HepG2 (cell line): ENCODE measurements around the gene ERBB4. TPM values are rescaled to one million over a fixed set of nuclear protein-coding genes. Genes with fewer than 3 reads are reported as not detected.

Experiments used
- ATAC-seq: fragments of 200-7000 bp; cut with Tn5 transposase; 3 replicates; pipeline ENCODE4 v1.9.1; 2020; ENCODE audit warnings: mild to moderate bottlenecking, moderate library complexity
- BruUV-seq: library from RNA; stranded (reverse); fragments of 400-500 nt; replicated peaks from 2 replicates; lab custom pipeline; 2021; lab: Mats Ljungman, UMichigan
- CTCF ChIA-PET: fragments of 300-600 bp; formaldehyde crosslinking; extraction: SDS; loops from one replicate; lab custom pipeline; 2021; ENCODE audit warnings: low total read pairs, inconsistent platforms, low intra/inter-chr PET ratio; lab: Yijun Ruan, JAX
- POLR2A ChIA-PET: fragments of 350-600 bp; sonication (Branson Sonifier 250); formaldehyde crosslinking; loops from one replicate; lab custom pipeline; 2020; ENCODE audit warnings: antibody characterized with exemption, inconsistent platforms; lab: Yijun Ruan, JAX
- DNase-seq: peaks from one replicate; pipeline ENCODE4 v3.0.0-alpha.2; 2015; ENCODE audit warnings: low spot score
- FAIRE-seq: peaks from 3 replicates; lab custom pipeline; 2011; peaks lifted over from hg19 to GRCh38; lab: Jason Lieb, UNC
- H2AFZ ChIP-seq: one replicate; pipeline ENCODE4 v1.6.1; 2011; ENCODE audit warnings: low read length, inconsistent platforms
- H3K27ac ChIP-seq: fragments of 300-600 bp; 3 replicates; pipeline ENCODE4 v1.8.0; 2011; ENCODE audit warnings: mixed run types, mild to moderate bottlenecking, mixed read lengths, low read length, inconsistent platforms; ENCODE audit not compliant: insufficient read depth; ENCODE audit errors: extremely low read length
- H3K27me3 ChIP-seq, 2 experiments: fragments of 200-600 bp in 1 of 2; 2 replicates in 1 of 2; 3 replicates in 1 of 2; pipeline versions ENCODE4 v1.6.0 to v1.8.0; 2011; ENCODE audit warnings: low read length in 2 of 2, mild to moderate bottlenecking in 2 of 2, moderate library complexity in 2 of 2, inconsistent platforms in 1 of 2; ENCODE audit not compliant: insufficient read depth in 2 of 2, control insufficient read depth in 1 of 2
- H3K36me3 ChIP-seq, 2 experiments: fragments of 200-600 bp in 1 of 2; replicated peaks in 1 of 2; 2 replicates in 1 of 2; 3 replicates in 1 of 2; pipeline versions ENCODE4 v1.5.1 to v1.8.0; 2011; ENCODE audit warnings: low read length in 2 of 2, inconsistent platforms in 1 of 2; ENCODE audit not compliant: insufficient read depth in 2 of 2, control insufficient read depth in 1 of 2
- H3K4me1 ChIP-seq: 2 replicates; pipeline ENCODE4 v1.5.1; 2012; ENCODE audit warnings: low read length, inconsistent platforms; ENCODE audit not compliant: insufficient read depth
- H3K4me2 ChIP-seq: 2 replicates; pipeline ENCODE4 v1.6.0; 2011; ENCODE audit warnings: low read depth, low read length, inconsistent platforms
- H3K4me3 ChIP-seq, 3 experiments: fragments of 200-600 bp in 1 of 3; sonication (generic), shearing (Covaris generic) in 1 of 3; replicated peaks in 1 of 3; 2 replicates each; pipeline ENCODE4 v1.5.1; 2011 to 2016; ENCODE audit warnings: low read length in 3 of 3, inconsistent platforms in 2 of 3, low read depth in 2 of 3, mild to moderate bottlenecking in 2 of 3, control low read depth in 1 of 3, mixed read lengths in 1 of 3; ENCODE audit not compliant: insufficient read depth in 1 of 3
- H3K79me2 ChIP-seq: one replicate; pipeline ENCODE4 v1.6.1; 2011; ENCODE audit warnings: low read length, inconsistent platforms; ENCODE audit not compliant: insufficient read depth
- H3K9ac ChIP-seq: 2 replicates; pipeline ENCODE4 v1.6.0; 2011; ENCODE audit warnings: mild to moderate bottlenecking, low read depth, low read length, inconsistent platforms; ENCODE audit not compliant: insufficient read depth
- H3K9me3 ChIP-seq: 2 replicates; pipeline ENCODE4 v1.5.1; 2012; ENCODE audit warnings: mild to moderate bottlenecking, low read length
- H4K20me1 ChIP-seq: 2 replicates; pipeline ENCODE4 v1.6.0; 2011; ENCODE audit warnings: inconsistent platforms, mild to moderate bottlenecking, low read length, moderate library complexity; ENCODE audit not compliant: insufficient read depth
- FOXK1 ChIP-seq: sonication (generic); formaldehyde crosslinking; IDR thresholded peaks from 2 replicates; pipeline ENCODE4 v1.4.0; 2020; ENCODE audit warnings: low read depth, missing genetic modification reagents, borderline replicate concordance
- NFYC ChIP-seq: IDR thresholded peaks from 2 replicates; pipeline ENCODE4 v1.6.1; 2016; ENCODE audit warnings: missing genetic modification reagents, missing compliant biosample characterization
- RXRA ChIP-seq: sonication (generic); formaldehyde crosslinking; IDR thresholded peaks from 2 replicates; pipeline ENCODE4 v1.5.1; 2020; ENCODE audit warnings: missing genetic modification reagents
- SAP130 ChIP-seq: IDR thresholded peaks from 2 replicates; pipeline ENCODE4 v1.6.1; 2016; ENCODE audit warnings: low read depth
- SNAI1 ChIP-seq: sonication (generic); formaldehyde crosslinking; IDR thresholded peaks from 2 replicates; pipeline ENCODE4 v1.5.0; 2020; ENCODE audit warnings: mild to moderate bottlenecking, missing genetic modification reagents, borderline replicate concordance
- SRSF1 ChIP-seq: fragments of 200-400 bp; formaldehyde crosslinking; optimal IDR thresholded peaks from 2 replicates; pipeline ENCODE3; 2017; ENCODE audit warnings: mild to moderate bottlenecking, low read depth, low read length, moderate library complexity
- ZEB1 ChIP-seq: IDR thresholded peaks from 2 replicates; pipeline ENCODE4 v1.6.1; 2012; ENCODE audit warnings: mild to moderate bottlenecking, low read depth, inconsistent platforms; ENCODE audit not compliant: insufficient replicate concordance
- ZNF343 ChIP-seq: sonication (generic); formaldehyde crosslinking; IDR thresholded peaks from 2 replicates; pipeline ENCODE4 v1.4.0; 2020; ENCODE audit warnings: mild to moderate bottlenecking, missing genetic modification reagents
- ZNF652 ChIP-seq: IDR thresholded peaks from 2 replicates; pipeline ENCODE4 v1.6.1; 2016; ENCODE audit warnings: low read depth, borderline replicate concordance
- ZNF709 ChIP-seq: sonication (generic); formaldehyde crosslinking; IDR thresholded peaks from 2 replicates; pipeline ENCODE4 v1.5.0; 2020; ENCODE audit warnings: mild to moderate bottlenecking, missing genetic modification reagents
- WGBS: methylation state at CpG from one replicate; pipeline ENCODE4 v1.1.6; 2017; ENCODE audit warnings: low lambda C conversion rate; 5-methylcytosine and 5-hydroxymethylcytosine counted together
- in situ Hi-C: cut with HindIII; loops from 2 replicates; pipeline ENCODE4 v1.10.0; 2017; ENCODE audit warnings: low pct_unique_long_range_greater_than_20kb; ENCODE audit not compliant: extremely low pct_ligation_motif_present
- intact Hi-C: fragments of 100-400 bp; cut with micrococcal nuclease; formaldehyde crosslinking; loops from one replicate; pipeline ENCODE4 v1.10.0; 2022; ENCODE audit not compliant: unreplicated experiment
- polyA plus RNA-seq, 8 experiments: library from polyadenylated mRNA; depleted of rRNA in 3 of 8; stranded (reverse) in 7 of 8; unstranded in 1 of 8; fragments of >200 nt; fragmentation: Illumina TruSeq in 4 of 8; extraction: Trizol in 4 of 8; gene quantifications; 2 replicates each; pipeline versions ENCODE4 v1.2.1 to v1.2.3, GENCODE V29; 2011 to 2016; ENCODE audit warnings: low read depth in 4 of 8, missing spikeins in 1 of 8, mixed read lengths in 1 of 8; ENCODE audit not compliant: insufficient read depth in 1 of 8
- total RNA-seq, 5 experiments: library from RNA; depleted of rRNA; stranded (reverse); fragments of >200 nt; fragmentation: Illumina TruSeq; extraction: Trizol; gene quantifications; 2 replicates each; pipeline ENCODE4 v1.2.3, GENCODE V29; 2016; ENCODE audit warnings: low read depth in 1 of 5
- TF ChIP-seq, protein P1 (sequence below): sonication (generic); formaldehyde crosslinking; conservative IDR thresholded peaks from 2 replicates; pipeline ENCODE4 v1.8.0; 2022; ENCODE audit warnings: missing genetic modification reagents
- TF ChIP-seq, protein P2 (sequence below): sonication (generic); formaldehyde crosslinking; IDR thresholded peaks from 2 replicates; pipeline ENCODE4; 2020; ENCODE audit warnings: missing genetic modification reagents, mild to moderate bottlenecking, borderline replicate concordance
- TF ChIP-seq, protein P3 (sequence below): sonication (generic); formaldehyde crosslinking; IDR thresholded peaks from 2 replicates; pipeline ENCODE4 v1.9.0; 2021; ENCODE audit warnings: missing genetic modification reagents, borderline replicate concordance

ERBB4 gene
- total and polyA plus RNA-seq, 2 of the 13 experiments (the other 11 are each of a cell fraction or from before 2014, with no cell fraction given), result not detected

DNA sequence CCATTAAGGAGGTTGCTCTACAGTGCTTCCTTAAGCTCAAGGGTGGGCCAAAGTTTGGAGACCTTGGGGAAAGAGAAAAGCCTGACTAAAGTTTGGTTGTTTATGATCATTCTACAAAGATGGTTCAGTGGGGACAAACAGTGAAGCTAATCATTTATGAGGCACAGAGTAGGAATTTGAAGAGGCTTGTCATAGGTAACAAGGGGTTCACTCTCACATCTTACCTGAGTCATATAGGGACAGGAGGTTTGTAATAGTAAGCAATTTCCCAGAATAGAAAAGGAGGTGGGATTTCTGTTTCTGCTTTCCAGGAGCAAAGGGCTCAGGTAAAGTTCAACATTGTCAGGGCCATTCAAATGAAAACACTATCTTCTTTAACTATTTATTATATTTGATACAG lies 1194.3 kb downstream of the ERBB4 start:
- Histone ChIP-seq H3K4me1 (no peaks in the 10 kb centered on the region), H3K79me2 (no peaks in the 10 kb centered on the region), H3K36me3 (no peaks in the 10 kb centered on the region), H2AFZ (no peak overlapping the region)
- CTCF ChIA-PET, result no interaction called here
- TF ChIP-seq SAP130 (no peak), ZNF652 (CRISPR knock-in tag) (no peak), NFYC (CRISPR knock-in tag) (no peak), FOXK1 (no peak), SRSF1 (no peak), RXRA (CRISPR knock-in tag) (no peak)
- TF ChIP-seq, protein P1, sequence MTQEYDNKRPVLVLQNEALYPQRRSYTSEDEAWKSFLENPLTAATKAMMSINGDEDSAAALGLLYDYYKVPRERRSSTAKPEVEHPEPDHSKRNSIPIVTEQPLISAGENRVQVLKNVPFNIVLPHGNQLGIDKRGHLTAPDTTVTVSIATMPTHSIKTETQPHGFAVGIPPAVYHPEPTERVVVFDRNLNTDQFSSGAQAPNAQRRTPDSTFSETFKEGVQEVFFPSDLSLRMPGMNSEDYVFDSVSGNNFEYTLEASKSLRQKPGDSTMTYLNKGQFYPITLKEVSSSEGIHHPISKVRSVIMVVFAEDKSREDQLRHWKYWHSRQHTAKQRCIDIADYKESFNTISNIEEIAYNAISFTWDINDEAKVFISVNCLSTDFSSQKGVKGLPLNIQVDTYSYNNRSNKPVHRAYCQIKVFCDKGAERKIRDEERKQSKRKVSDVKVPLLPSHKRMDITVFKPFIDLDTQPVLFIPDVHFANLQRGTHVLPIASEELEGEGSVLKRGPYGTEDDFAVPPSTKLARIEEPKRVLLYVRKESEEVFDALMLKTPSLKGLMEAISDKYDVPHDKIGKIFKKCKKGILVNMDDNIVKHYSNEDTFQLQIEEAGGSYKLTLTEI (CRISPR knock-in tag), result no peak
- TF ChIP-seq, all 625 proteins: peak for 0
- Histone ChIP-seq H3K27me3 (no peaks in the 10 kb centered on the region), H4K20me1 (no peaks in the 10 kb centered on the region), H3K4me2 (no peak overlapping the region), H3K4me3 (no peak overlapping the region), H3K27ac (no peak overlapping the region), H3K9ac (no peak overlapping the region), H3K9me3 (no peaks in the 10 kb centered on the region)
- intact Hi-C loops, result no loop called here
- no peak for FAIRE-seq
- in situ Hi-C loops, result no loop called here
- POLR2A ChIA-PET, result no interaction called here
- no peak for DNase-seq
- ATAC-seq, result no peak
- no TSS peak for BruUV-seq

DNA sequence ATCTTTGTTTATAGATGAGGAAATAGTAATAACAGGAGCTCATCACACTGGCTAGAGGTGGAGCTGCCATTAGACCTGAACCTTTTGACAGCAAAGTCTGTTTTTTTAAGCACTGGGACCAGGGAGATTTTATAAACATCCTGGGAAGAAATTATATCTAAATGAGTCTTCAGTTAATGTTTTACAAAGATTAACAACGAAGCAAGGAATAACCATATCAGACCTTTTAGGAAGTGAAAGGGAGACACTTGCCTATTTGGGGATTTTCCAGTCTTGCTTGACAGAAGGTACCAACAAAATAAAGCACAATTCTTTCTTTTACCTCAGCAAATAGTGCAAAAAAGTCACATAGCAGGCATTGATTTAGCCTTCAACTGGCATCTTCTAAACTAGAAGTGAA lies 1205.2 kb downstream of the ERBB4 start:
- no peak for DNase-seq
- POLR2A ChIA-PET, result no interaction called here
- H4K20me1 ChIP-seq, result no peaks in the 10 kb centered on the region
- in situ Hi-C loops, result no loop called here
- no peaks in the 10 kb centered on the region for H3K27me3 ChIP-seq
- no peak for FAIRE-seq
- no peak overlapping the region for H3K4me2 ChIP-seq
- 0% methylated on average over 1 of the region's 1 CpG for WGBS
- no TSS peak for BruUV-seq
- ATAC-seq, result no peak
- H3K36me3 ChIP-seq, result no peaks in the 10 kb centered on the region
- no peak overlapping the region for H3K9ac ChIP-seq
- no peaks in the 10 kb centered on the region for H3K4me1 ChIP-seq
- no peak overlapping the region for H2AFZ ChIP-seq
- CTCF ChIA-PET, result no interaction called here
- H3K79me2 ChIP-seq, result no peaks in the 10 kb centered on the region
- no peaks in the 10 kb centered on the region for H3K9me3 ChIP-seq
- intact Hi-C loops, result no loop called here
- no peak overlapping the region for H3K27ac ChIP-seq
- H3K4me3 ChIP-seq, result no peak overlapping the region
- TF ChIP-seq, protein P2, sequence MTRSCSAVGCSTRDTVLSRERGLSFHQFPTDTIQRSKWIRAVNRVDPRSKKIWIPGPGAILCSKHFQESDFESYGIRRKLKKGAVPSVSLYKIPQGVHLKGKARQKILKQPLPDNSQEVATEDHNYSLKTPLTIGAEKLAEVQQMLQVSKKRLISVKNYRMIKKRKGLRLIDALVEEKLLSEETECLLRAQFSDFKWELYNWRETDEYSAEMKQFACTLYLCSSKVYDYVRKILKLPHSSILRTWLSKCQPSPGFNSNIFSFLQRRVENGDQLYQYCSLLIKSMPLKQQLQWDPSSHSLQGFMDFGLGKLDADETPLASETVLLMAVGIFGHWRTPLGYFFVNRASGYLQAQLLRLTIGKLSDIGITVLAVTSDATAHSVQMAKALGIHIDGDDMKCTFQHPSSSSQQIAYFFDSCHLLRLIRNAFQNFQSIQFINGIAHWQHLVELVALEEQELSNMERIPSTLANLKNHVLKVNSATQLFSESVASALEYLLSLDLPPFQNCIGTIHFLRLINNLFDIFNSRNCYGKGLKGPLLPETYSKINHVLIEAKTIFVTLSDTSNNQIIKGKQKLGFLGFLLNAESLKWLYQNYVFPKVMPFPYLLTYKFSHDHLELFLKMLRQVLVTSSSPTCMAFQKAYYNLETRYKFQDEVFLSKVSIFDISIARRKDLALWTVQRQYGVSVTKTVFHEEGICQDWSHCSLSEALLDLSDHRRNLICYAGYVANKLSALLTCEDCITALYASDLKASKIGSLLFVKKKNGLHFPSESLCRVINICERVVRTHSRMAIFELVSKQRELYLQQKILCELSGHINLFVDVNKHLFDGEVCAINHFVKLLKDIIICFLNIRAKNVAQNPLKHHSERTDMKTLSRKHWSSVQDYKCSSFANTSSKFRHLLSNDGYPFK (CRISPR knock-in tag), result no peak
- TF ChIP-seq ZNF709 (CRISPR knock-in tag), result no peak
- TF ChIP-seq ZEB1, result no peak
- TF ChIP-seq SNAI1 (CRISPR knock-in tag), result no peak
- TF ChIP-seq, protein P3, sequence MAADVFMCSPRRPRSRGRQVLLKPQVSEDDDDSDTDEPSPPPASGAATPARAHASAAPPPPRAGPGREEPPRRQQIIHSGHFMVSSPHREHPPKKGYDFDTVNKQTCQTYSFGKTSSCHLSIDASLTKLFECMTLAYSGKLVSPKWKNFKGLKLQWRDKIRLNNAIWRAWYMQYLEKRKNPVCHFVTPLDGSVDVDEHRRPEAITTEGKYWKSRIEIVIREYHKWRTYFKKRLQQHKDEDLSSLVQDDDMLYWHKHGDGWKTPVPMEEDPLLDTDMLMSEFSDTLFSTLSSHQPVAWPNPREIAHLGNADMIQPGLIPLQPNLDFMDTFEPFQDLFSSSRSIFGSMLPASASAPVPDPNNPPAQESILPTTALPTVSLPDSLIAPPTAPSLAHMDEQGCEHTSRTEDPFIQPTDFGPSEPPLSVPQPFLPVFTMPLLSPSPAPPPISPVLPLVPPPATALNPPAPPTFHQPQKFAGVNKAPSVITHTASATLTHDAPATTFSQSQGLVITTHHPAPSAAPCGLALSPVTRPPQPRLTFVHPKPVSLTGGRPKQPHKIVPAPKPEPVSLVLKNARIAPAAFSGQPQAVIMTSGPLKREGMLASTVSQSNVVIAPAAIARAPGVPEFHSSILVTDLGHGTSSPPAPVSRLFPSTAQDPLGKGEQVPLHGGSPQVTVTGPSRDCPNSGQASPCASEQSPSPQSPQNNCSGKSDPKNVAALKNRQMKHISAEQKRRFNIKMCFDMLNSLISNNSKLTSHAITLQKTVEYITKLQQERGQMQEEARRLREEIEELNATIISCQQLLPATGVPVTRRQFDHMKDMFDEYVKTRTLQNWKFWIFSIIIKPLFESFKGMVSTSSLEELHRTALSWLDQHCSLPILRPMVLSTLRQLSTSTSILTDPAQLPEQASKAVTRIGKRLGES (CRISPR knock-in tag), result no peak
- no peak for TF ChIP-seq ZNF343 (CRISPR knock-in tag)
